MCF 10A (cell line): ENCODE measurements around the gene INPP5B. TPM values are rescaled to one million over a fixed set of nuclear protein-coding genes. Genes with fewer than 3 reads are reported as not detected.
A peak's percentile ranks its signal among the peaks of the same experiment; 100 is the strongest.

Experiments
- BruUV-seq: library from RNA; stranded (reverse); fragments of 400-500 nt; replicated peaks from 2 replicates; lab custom pipeline; 2021; lab: Mats Ljungman, UMichigan
- CTCF ChIA-PET: fragments of 300-600 bp; sonication (Branson Sonifier 250); formaldehyde crosslinking; extraction: SDS; loops from one replicate; lab custom pipeline; 2021; ENCODE audit warnings: antibody characterized with exemption, inconsistent platforms; lab: Yijun Ruan, JAX
- POLR2A ChIA-PET: fragments of 300-600, 350-650 bp; sonication (Branson Sonifier 250); formaldehyde crosslinking; extraction: SDS; loops from one replicate; lab custom pipeline; 2020; ENCODE audit warnings: antibody characterized with exemption, inconsistent platforms; lab: Yijun Ruan, JAX
- DNase-seq: peaks from one replicate; pipeline ENCODE4 v3.0.0-alpha.2; 2018; ENCODE audit not compliant: unreplicated experiment
- H3K27ac Mint-ChIP-seq: one replicate; pipeline ENCODE4 v1.8.0; 2022; ENCODE audit warnings: mild to moderate bottlenecking, low read depth, mixed read lengths; ENCODE audit not compliant: unreplicated experiment
- H3K27me3 Mint-ChIP-seq: one replicate; pipeline ENCODE4 v1.8.0; 2022; ENCODE audit warnings: mixed read lengths; ENCODE audit not compliant: insufficient read depth, unreplicated experiment
- H3K36me3 Mint-ChIP-seq: one replicate; pipeline ENCODE4 v1.8.0; 2022; ENCODE audit warnings: mild to moderate bottlenecking, moderate library complexity, mixed read lengths; ENCODE audit not compliant: insufficient read depth, unreplicated experiment
- H3K4me1 Mint-ChIP-seq: one replicate; pipeline ENCODE4 v1.8.0; 2022; ENCODE audit warnings: mixed read lengths; ENCODE audit not compliant: insufficient read depth, unreplicated experiment
- H3K4me3 Mint-ChIP-seq: one replicate; pipeline ENCODE4 v1.8.0; 2022; ENCODE audit warnings: mild to moderate bottlenecking, moderate library complexity, mixed read lengths; ENCODE audit not compliant: unreplicated experiment
- H3K9me3 Mint-ChIP-seq: one replicate; pipeline ENCODE4 v1.8.0; 2022; ENCODE audit warnings: mixed read lengths; ENCODE audit not compliant: unreplicated experiment
- CTCF ChIP-seq: fragments of 200-600 bp; IDR thresholded peaks from one replicate; pipeline ENCODE4 v1.8.0; 2022; ENCODE audit warnings: antibody characterized with exemption, mild to moderate bottlenecking; ENCODE audit not compliant: unreplicated experiment
- intact Hi-C: fragments of 100-400 bp; cut with micrococcal nuclease; formaldehyde crosslinking; loops from 2 replicates; pipeline ENCODE4 v1.14.1; 2022
- total RNA-seq: library from RNA; stranded (reverse); gene quantifications from 2 replicates; pipeline ENCODE4 v1.2.3, GENCODE V29; 2022

Gene INPP5B
- total RNA-seq, 1 experiment from 2014 or later: 4.7 TPM

- intact Hi-C loops: no loop called here
- CTCF ChIA-PET: interaction anchor here (0.6 to 0.8 kb wide), 2 partner anchors 24 to 59 kb away, joined by 3 read pairs; no protein-coding TSS in a partner anchor
- Mint-ChIP-seq H3K9me3 (no peaks in the 10 kb centered on the region), H3K27ac (no peak overlapping the region), H3K4me1 (peaks cover 20% of the 10 kb centered on the region), H3K36me3 (no peaks in the 10 kb centered on the region), H3K4me3 (peak overlapping the region; percentile 89), H3K27me3 (no peaks in the 10 kb centered on the region)
- BruUV-seq: no TSS peak
- POLR2A ChIA-PET: interaction anchor here (0.5 to 3.1 kb wide), 5 partner anchors 43 to 244 kb away, joined by 3 to 25 read pairs (median 4); partner anchors contain the start of genes MTF1 and SF3A3
- DNase-seq: peak; percentile 66
- TF ChIP-seq CTCF: no peak
Measured at GRCh38 chr1:37932759-37933158, 14.1 kb downstream of the INPP5B start.

DNA sequence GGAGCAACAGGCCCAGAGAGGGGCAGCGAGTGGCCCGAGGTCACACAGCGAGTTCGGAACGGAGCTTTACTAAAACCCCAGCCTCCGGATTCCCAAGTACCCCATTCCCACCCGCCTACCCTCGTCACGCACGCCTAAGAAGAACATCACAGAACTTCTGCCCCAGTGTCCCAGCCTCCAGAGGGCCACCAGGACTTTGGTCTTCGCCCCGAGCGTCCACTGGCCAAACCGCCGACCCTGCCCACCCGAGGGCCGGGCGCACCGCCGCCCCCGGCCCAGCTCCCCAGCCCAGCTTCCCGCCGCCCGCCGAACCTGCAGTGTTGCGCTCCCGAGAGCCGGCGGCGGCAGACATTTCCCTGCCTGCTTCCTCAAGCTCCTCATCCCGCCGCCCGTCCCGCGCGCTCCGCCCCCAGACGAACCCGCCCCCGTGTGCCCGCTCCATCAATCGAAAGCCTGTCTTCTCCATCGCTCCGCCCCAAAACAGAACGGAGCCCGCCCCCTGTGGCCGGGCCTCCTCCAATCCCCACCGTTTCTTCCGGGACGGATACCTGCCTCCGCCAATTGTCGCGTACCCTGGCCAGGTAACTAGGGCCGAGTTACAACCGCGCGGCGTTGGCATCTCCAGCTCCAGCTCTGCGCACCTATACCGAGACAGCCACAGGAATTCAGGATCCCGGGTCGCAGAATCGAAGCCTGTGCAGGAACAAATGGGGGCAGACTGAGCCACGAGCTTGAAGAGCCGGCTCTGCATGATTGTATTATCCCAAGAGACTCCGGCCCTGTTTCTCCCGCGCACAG is 15.3 kb downstream of the INPP5B start:
- Mint-ChIP-seq H3K9me3 (no peaks in the 10 kb centered on the region), H3K4me3 (peak overlapping the region; percentile 89), H3K36me3 (no peaks in the 10 kb centered on the region), H3K27ac (peak overlapping the region; percentile 57), H3K4me1 (peaks cover 20% of the 10 kb centered on the region), H3K27me3 (no peaks in the 10 kb centered on the region)
- no TSS peak for BruUV-seq
- intact Hi-C loops: no loop called here
- CTCF ChIA-PET: interaction anchor here (0.5 to 1.3 kb wide), 12 partner anchors 17 to 1348 kb away, joined by 3 to 5 read pairs (median 4); partner anchors contain the start of genes MTF1 and UTP11
- POLR2A ChIA-PET: interaction anchor here (0.6 to 3.1 kb wide), 23 partner anchors 8 to 945 kb away, joined by 3 to 25 read pairs (median 4); partner anchors contain the start of genes C1orf122, MTF1, SF3A3 and YRDC
- DNase-seq: peak; percentile 98
- TF ChIP-seq CTCF: no peak

DNA sequence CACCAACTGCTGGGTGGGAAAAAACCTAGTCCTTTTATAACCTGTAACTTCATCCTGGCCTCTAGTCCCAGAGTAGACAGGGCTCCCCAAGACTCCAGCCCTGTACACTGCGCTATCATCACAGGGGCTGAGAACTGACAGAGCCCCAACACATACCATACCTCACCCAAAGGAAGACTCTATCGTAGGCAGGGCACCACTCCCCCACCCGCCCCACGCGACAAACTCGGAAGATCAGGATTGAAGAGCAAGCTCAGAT is 15.8 kb downstream of the INPP5B start:
- CTCF ChIA-PET: interaction anchor here (0.7 to 1.3 kb wide), 8 partner anchors 17 to 94 kb away, joined by 3 to 5 read pairs (median 4); partner anchors contain the start of genes MTF1 and UTP11

More for the DNA sequence above, 15.8 kb downstream of the INPP5B start:
- no TSS peak for BruUV-seq
- no peaks in the 10 kb centered on the region for H3K27me3 Mint-ChIP-seq
- no peak for TF ChIP-seq CTCF
- H3K27ac Mint-ChIP-seq: peak overlapping the region; percentile 57
- H3K4me3 Mint-ChIP-seq: peak overlapping the region; percentile 89
- POLR2A ChIA-PET: interaction anchor here (0.6 to 3.1 kb wide), 19 partner anchors 9 to 946 kb away, joined by 3 to 25 read pairs (median 4); partner anchors contain the start of genes C1orf122, MTF1, SF3A3 and YRDC
- no peak for DNase-seq
- H3K36me3 Mint-ChIP-seq: no peaks in the 10 kb centered on the region
- peaks cover 20% of the 10 kb centered on the region for H3K4me1 Mint-ChIP-seq
- intact Hi-C loops: no loop called here
- H3K9me3 Mint-ChIP-seq: no peaks in the 10 kb centered on the region
